Activated naive CD8-positive, alpha-beta T cell treated with anti-CD3 and anti-CD28 coated beads, Interleukin-2, amount 10 ng/mL, durations not matched to agents 7 days and 5 days (primary cell): ENCODE results near the gene ELMO1. TPM values are rescaled to one million over a fixed set of nuclear protein-coding genes. Genes with fewer than 3 reads are reported as not detected.

Experiments used
- ATAC-seq: fragments of 150-1000 bp; cut with Tn5 transposase; one replicate; pipeline ENCODE4 v1.10.0; 2021; ENCODE audit warnings: low read depth, moderate library complexity
- POLR2A ChIA-PET: fragments of 350-600 bp; sonication (Branson Sonifier 250); formaldehyde crosslinking; loops from one replicate; lab custom pipeline; 2021; ENCODE audit warnings: antibody characterized with exemption; lab: Charles Lee
- DNase-seq: peaks from one replicate; pipeline ENCODE4 v3.0.0; 2021
- H3K27ac Mint-ChIP-seq: one replicate; pipeline ENCODE4 v1.8.0; 2022; ENCODE audit warnings: mild to moderate bottlenecking, mixed read lengths
- H3K27me3 Mint-ChIP-seq: one replicate; pipeline ENCODE4 v1.8.0; 2022; ENCODE audit warnings: mild to moderate bottlenecking, moderate library complexity, mixed read lengths
- H3K36me3 Mint-ChIP-seq: one replicate; pipeline ENCODE4 v1.8.0; 2021; ENCODE audit warnings: mild to moderate bottlenecking, mixed read lengths
- H3K4me1 Mint-ChIP-seq: one replicate; pipeline ENCODE4 v1.8.0; 2021; ENCODE audit warnings: mixed read lengths
- H3K4me3 Mint-ChIP-seq: one replicate; pipeline ENCODE4 v1.8.0; 2022; ENCODE audit warnings: mild to moderate bottlenecking, moderate library complexity, mixed read lengths
- H3K9me3 Mint-ChIP-seq: one replicate; pipeline ENCODE4 v1.8.0; 2021; ENCODE audit warnings: mixed read lengths
- total RNA-seq, 2 experiments: library from RNA; stranded (reverse); gene quantifications; one replicate each; pipeline ENCODE4 v1.2.3, GENCODE V29; 2021

The ELMO1 gene
- total RNA-seq, 2 experiments from 2014 or later: 73.4 to 78.6 TPM

- no peak overlapping the region for H3K4me3 Mint-ChIP-seq
- peaks cover 9% of the 10 kb centered on the region for H3K9me3 Mint-ChIP-seq
- POLR2A ChIA-PET: interaction anchor here (1.2 kb wide), 1 partner anchor 53 kb away, joined by 3 read pairs; no protein-coding TSS in a partner anchor
- H3K27ac Mint-ChIP-seq: no peak overlapping the region
- peaks cover 7% of the 10 kb centered on the region for H3K36me3 Mint-ChIP-seq
- DNase-seq (no peak), ATAC-seq (no peak)
- H3K27me3 Mint-ChIP-seq: no peaks in the 10 kb centered on the region
- H3K4me1 Mint-ChIP-seq: peaks cover 27% of the 10 kb centered on the region
Measured at GRCh38 chr7:37405603-37406122, 43.0 kb downstream of the ELMO1 start.

- DNase-seq (no peak), ATAC-seq (no peak)
- POLR2A ChIA-PET: no interaction called here
- H3K4me3 Mint-ChIP-seq: no peak overlapping the region
- H3K4me1 Mint-ChIP-seq: peaks cover 21% of the 10 kb centered on the region
- no peak overlapping the region for H3K27ac Mint-ChIP-seq
- no peaks in the 10 kb centered on the region for H3K27me3 Mint-ChIP-seq
- peaks cover 11% of the 10 kb centered on the region for H3K9me3 Mint-ChIP-seq
- H3K36me3 Mint-ChIP-seq: peaks cover 10% of the 10 kb centered on the region
Measured at GRCh38 chr7:37405128-37405527, 43.5 kb downstream of the ELMO1 start.

GRCh38 chr7:37399876-37400421, 48.7 kb downstream of the ELMO1 start:
- H3K4me1 Mint-ChIP-seq: peaks cover 2% of the 10 kb centered on the region
- DNase-seq: no peak
- H3K4me3 Mint-ChIP-seq: no peak overlapping the region

GRCh38 chr7:37398403-37398802, 50.3 kb downstream of the ELMO1 start:
- H3K4me3 Mint-ChIP-seq: no peak overlapping the region
- no peak for DNase-seq
- peaks cover 11% of the 10 kb centered on the region for H3K9me3 Mint-ChIP-seq
- no peaks in the 10 kb centered on the region for H3K27me3 Mint-ChIP-seq
- POLR2A ChIA-PET: interaction anchor here (1.2 kb wide), 1 partner anchor 33 kb away, joined by 3 read pairs; no protein-coding TSS in a partner anchor
- H3K36me3 Mint-ChIP-seq: peaks cover 10% of the 10 kb centered on the region
- peaks cover 2% of the 10 kb centered on the region for H3K4me1 Mint-ChIP-seq
- no peak overlapping the region for H3K27ac Mint-ChIP-seq
- no peak for ATAC-seq

More at GRCh38 chr7:37399876-37400421, 48.7 kb downstream of the ELMO1 start:
- Mint-ChIP-seq H3K9me3 (peaks cover 11% of the 10 kb centered on the region), H3K27me3 (no peaks in the 10 kb centered on the region), H3K27ac (no peak overlapping the region), H3K36me3 (peaks cover 10% of the 10 kb centered on the region)
- ATAC-seq: no peak
- POLR2A ChIA-PET: no interaction called here

GRCh38 chr7:37395618-37396259, 52.9 kb downstream of the ELMO1 start:
- peaks cover 2% of the 10 kb centered on the region for H3K9me3 Mint-ChIP-seq
- H3K4me1 Mint-ChIP-seq: peaks cover 2% of the 10 kb centered on the region
- ATAC-seq (no peak), DNase-seq (no peak)
- H3K36me3 Mint-ChIP-seq: peaks cover 4% of the 10 kb centered on the region
- H3K27me3 Mint-ChIP-seq: no peaks in the 10 kb centered on the region
- POLR2A ChIA-PET: no interaction called here
- no peak overlapping the region for H3K27ac Mint-ChIP-seq
- no peak overlapping the region for H3K4me3 Mint-ChIP-seq

- POLR2A ChIA-PET: no interaction called here
- Mint-ChIP-seq H3K9me3 (no peaks in the 10 kb centered on the region), H3K27ac (no peak overlapping the region), H3K36me3 (peaks cover 1% of the 10 kb centered on the region), H3K27me3 (no peaks in the 10 kb centered on the region), H3K4me1 (peaks cover 2% of the 10 kb centered on the region), H3K4me3 (no peak overlapping the region)
- DNase-seq (no peak), ATAC-seq (no peak)
Measured at GRCh38 chr7:37394158-37394557, 54.5 kb downstream of the ELMO1 start.

- no peaks in the 10 kb centered on the region for H3K9me3 Mint-ChIP-seq
- no peak overlapping the region for H3K4me3 Mint-ChIP-seq
- DNase-seq (no peak), ATAC-seq (no peak)
- POLR2A ChIA-PET: no interaction called here
- H3K27me3 Mint-ChIP-seq: no peaks in the 10 kb centered on the region
- H3K36me3 Mint-ChIP-seq: peaks cover 1% of the 10 kb centered on the region
- no peak overlapping the region for H3K27ac Mint-ChIP-seq
- H3K4me1 Mint-ChIP-seq: peaks cover 2% of the 10 kb centered on the region
Measured at GRCh38 chr7:37393476-37393875, 55.2 kb downstream of the ELMO1 start.

GRCh38 chr7:37392673-37393017, 56.0 kb downstream of the ELMO1 start:
- no peak overlapping the region for H3K27ac Mint-ChIP-seq
- DNase-seq (no peak), ATAC-seq (no peak)
- no peak overlapping the region for H3K4me3 Mint-ChIP-seq
- no peaks in the 10 kb centered on the region for H3K27me3 Mint-ChIP-seq
- H3K9me3 Mint-ChIP-seq: no peaks in the 10 kb centered on the region
- peaks cover 1% of the 10 kb centered on the region for H3K36me3 Mint-ChIP-seq
- POLR2A ChIA-PET: no interaction called here
- H3K4me1 Mint-ChIP-seq: peaks cover 2% of the 10 kb centered on the region

GRCh38 chr7:37391791-37392672, 56.6 kb downstream of the ELMO1 start:
- no peak overlapping the region for H3K27ac Mint-ChIP-seq
- DNase-seq: no peak
- H3K4me3 Mint-ChIP-seq: no peak overlapping the region
- no peaks in the 10 kb centered on the region for H3K9me3 Mint-ChIP-seq
- ATAC-seq: no peak
- peaks cover 2% of the 10 kb centered on the region for H3K4me1 Mint-ChIP-seq
- peaks cover 1% of the 10 kb centered on the region for H3K36me3 Mint-ChIP-seq
- POLR2A ChIA-PET: no interaction called here
- H3K27me3 Mint-ChIP-seq: no peaks in the 10 kb centered on the region

GRCh38 chr7:37390114-37390513, 58.5 kb downstream of the ELMO1 start:
- POLR2A ChIA-PET: no interaction called here
- Mint-ChIP-seq H3K27me3 (no peaks in the 10 kb centered on the region), H3K36me3 (peaks cover 1% of the 10 kb centered on the region), H3K4me1 (no peaks in the 10 kb centered on the region), H3K9me3 (no peaks in the 10 kb centered on the region), H3K4me3 (no peak overlapping the region), H3K27ac (no peak overlapping the region)
- DNase-seq: no peak
- ATAC-seq: no peak

- H3K4me3 Mint-ChIP-seq: no peak overlapping the region
- H3K4me1 Mint-ChIP-seq: peaks cover 2% of the 10 kb centered on the region
- no peaks in the 10 kb centered on the region for H3K9me3 Mint-ChIP-seq
- H3K27me3 Mint-ChIP-seq: no peaks in the 10 kb centered on the region
- H3K36me3 Mint-ChIP-seq: peaks cover 1% of the 10 kb centered on the region
- DNase-seq: no peak
- no peak for ATAC-seq
- POLR2A ChIA-PET: no interaction called here
- no peak overlapping the region for H3K27ac Mint-ChIP-seq
Measured at GRCh38 chr7:37388811-37389210, 59.9 kb downstream of the ELMO1 start.

GRCh38 chr7:37385787-37386186, 62.9 kb downstream of the ELMO1 start:
- ATAC-seq: no peak
- Mint-ChIP-seq H3K9me3 (no peaks in the 10 kb centered on the region), H3K36me3 (peaks cover 1% of the 10 kb centered on the region), H3K4me3 (no peak overlapping the region), H3K27ac (no peak overlapping the region), H3K27me3 (no peaks in the 10 kb centered on the region), H3K4me1 (peaks cover 2% of the 10 kb centered on the region)
- no peak for DNase-seq
- POLR2A ChIA-PET: interaction anchor here (1.2 kb wide), 1 partner anchor 63 kb away, joined by 3 read pairs; the partner anchor contains the start of gene ELMO1

GRCh38 chr7:37382546-37383088, 66.0 kb downstream of the ELMO1 start:
- Mint-ChIP-seq H3K4me3 (no peak overlapping the region), H3K4me1 (peaks cover 2% of the 10 kb centered on the region), H3K27me3 (peaks cover 2% of the 10 kb centered on the region), H3K9me3 (peaks cover 4% of the 10 kb centered on the region), H3K27ac (no peak overlapping the region), H3K36me3 (no peaks in the 10 kb centered on the region)
- ATAC-seq (no peak), DNase-seq (no peak)
- POLR2A ChIA-PET: no interaction called here
